ENCODE results near the gene TBC1D32.
"Not testable (repeated sequence)": the region's sequence is repeated elsewhere in the genome, so short reads cannot be mapped to it uniquely, and the experiment has no call there.

Gene TBC1D32

DNA sequence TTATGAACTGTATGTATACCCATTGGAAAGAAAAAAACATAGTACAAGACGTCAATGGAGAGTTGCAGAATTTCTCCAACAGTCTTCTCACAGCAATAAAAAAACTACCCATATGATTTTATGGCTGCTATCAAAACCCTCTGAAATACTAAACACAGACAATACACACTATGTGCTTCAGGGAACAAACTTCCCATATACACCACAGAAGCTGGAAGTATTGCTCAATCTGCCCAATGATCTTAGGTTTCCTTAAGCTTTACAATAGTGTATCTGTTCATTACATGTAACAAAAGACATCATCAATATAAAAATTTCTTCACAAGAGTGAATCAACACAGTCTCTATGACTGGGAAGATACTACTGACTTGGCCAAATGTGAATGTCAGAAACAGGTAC is 150.5 kb downstream of the TBC1D32 start:
- no peak overlapping the region for H3K27ac ChIP-seq
- TF ChIP-seq, protein P1, sequence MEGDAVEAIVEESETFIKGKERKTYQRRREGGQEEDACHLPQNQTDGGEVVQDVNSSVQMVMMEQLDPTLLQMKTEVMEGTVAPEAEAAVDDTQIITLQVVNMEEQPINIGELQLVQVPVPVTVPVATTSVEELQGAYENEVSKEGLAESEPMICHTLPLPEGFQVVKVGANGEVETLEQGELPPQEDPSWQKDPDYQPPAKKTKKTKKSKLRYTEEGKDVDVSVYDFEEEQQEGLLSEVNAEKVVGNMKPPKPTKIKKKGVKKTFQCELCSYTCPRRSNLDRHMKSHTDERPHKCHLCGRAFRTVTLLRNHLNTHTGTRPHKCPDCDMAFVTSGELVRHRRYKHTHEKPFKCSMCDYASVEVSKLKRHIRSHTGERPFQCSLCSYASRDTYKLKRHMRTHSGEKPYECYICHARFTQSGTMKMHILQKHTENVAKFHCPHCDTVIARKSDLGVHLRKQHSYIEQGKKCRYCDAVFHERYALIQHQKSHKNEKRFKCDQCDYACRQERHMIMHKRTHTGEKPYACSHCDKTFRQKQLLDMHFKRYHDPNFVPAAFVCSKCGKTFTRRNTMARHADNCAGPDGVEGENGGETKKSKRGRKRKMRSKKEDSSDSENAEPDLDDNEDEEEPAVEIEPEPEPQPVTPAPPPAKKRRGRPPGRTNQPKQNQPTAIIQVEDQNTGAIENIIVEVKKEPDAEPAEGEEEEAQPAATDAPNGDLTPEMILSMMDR (conservative IDR thresholded peaks at IDR 0.05), result no peak

GRCh38 chr6:121175827-121176226 is 158.5 kb downstream of the TBC1D32 start:
- H3K27ac ChIP-seq, result no peak overlapping the region
- TF ChIP-seq, protein P1 (conservative IDR thresholded peaks at IDR 0.05), result no peak

GRCh38 chr6:121172451-121172850 is 161.8 kb downstream of the TBC1D32 start:
- not testable (repeated sequence) for H3K27ac ChIP-seq

DNA sequence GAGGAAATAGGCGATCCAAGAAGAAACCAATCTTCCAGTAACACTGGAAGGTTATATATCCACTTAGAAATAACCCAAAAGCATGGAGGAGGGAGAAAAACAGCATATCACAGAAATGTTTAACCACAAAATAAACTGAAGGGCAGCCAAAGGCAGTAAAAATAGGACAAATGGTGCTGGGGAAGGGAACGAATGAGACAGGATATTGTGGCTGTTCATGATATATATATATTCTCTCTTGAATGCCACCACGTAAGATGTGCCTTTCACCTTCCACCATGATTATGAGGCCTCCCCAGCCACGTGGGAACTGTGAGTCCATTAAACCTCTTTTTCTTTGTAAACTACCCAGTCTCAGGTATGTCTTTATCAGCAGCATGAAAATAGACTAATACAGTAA is 162.4 kb downstream of the TBC1D32 start:
- H3K27ac ChIP-seq, result no peak overlapping the region
- TF ChIP-seq, protein P1 (conservative IDR thresholded peaks at IDR 0.05), result no peak

GRCh38 chr6:121161886-121162285 is 172.4 kb downstream of the TBC1D32 start:
- TF ChIP-seq, protein P1 (conservative IDR thresholded peaks at IDR 0.05), result no peak
- H3K27ac ChIP-seq, result peak overlapping the region; percentile 18; the same call in 1 of the 2 replicates

DNA sequence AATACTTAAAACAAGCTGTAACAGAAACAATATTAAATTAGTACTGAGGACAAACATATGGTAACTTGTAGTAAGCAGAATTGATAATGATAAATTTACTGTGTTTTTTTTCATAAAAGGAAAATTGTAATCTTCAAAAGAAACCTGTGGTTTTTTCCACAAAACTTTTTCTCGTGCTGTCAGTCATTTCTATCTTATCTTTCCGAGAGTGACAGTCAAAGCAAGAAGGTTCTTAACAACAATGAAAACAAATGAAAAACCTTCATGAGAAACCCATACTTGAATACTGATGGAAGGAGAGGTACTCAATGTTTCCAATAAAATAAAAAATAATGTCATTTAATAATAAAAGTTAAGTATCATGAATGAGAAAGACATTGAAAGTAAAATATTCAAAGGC is 174.0 kb downstream of the TBC1D32 start:
- H3K27ac ChIP-seq, result no peak overlapping the region
- TF ChIP-seq, protein P1 (conservative IDR thresholded peaks at IDR 0.05), result no peak

DNA sequence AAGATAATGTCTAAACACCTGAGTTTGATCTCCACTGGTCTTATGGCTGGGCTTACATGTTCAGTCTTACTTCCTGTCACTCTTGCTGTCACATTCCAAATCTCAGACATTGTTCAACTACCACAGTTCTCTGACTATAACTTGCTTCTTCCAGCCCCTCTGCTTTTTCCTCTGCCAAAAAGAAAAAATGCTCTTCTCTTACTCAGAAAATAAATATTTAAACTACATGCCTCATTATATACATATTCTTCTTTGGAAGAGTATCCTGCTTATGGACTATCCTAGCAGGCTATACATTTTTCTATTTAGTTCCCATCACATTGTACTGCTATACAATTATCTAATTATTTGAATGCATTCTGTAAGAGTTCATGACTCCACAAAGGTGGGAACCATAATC is 175.4 kb downstream of the TBC1D32 start:
- no peak overlapping the region for H3K27ac ChIP-seq
- TF ChIP-seq, protein P1 (conservative IDR thresholded peaks at IDR 0.05), result no peak

- TF ChIP-seq, protein P1 (conservative IDR thresholded peaks at IDR 0.05), result no peak
These were observed 175.8 kb downstream of the TBC1D32 start for GRCh38 chr6:121158438-121158837.

More at GRCh38 chr6:121158438-121158837, 175.8 kb downstream of the TBC1D32 start:
- H3K27ac ChIP-seq, result no peak overlapping the region
